NCI-H2196 (cell line): ENCODE results near the gene RNF20.
"Not testable (repeated sequence)": the region's sequence is repeated elsewhere in the genome, so short reads cannot be mapped to it uniquely, and the experiment has no call there.

Experiments
- DNase-seq: peaks from one replicate; lab custom pipeline; 2025; ENCODE audit not compliant: unreplicated experiment; lab: John Stamatoyannopoulos, UW

Gene RNF20

GRCh38 chr9:101533334-101534204, at the start of gene RNF20:
Gene RNF20 (plus strand): TSS chr9:101533853. CDS start chr9:101535424, 1,571 bp downstream.
- DNase-seq: peak; percentile 99

- DNase-seq: no peak
Observed at GRCh38 chr9:101484046-101484445, 49.6 kb upstream of the RNF20 start.

- DNase-seq: peak; percentile 30
Observed at GRCh38 chr9:101485924-101486692, 47.5 kb upstream of the RNF20 start.

GRCh38 chr9:101486693-101487442, 46.8 kb upstream of the RNF20 start:
- peak; percentile 58 for DNase-seq

GRCh38 chr9:101487443-101487840, 46.2 kb upstream of the RNF20 start:
- no peak for DNase-seq

GRCh38 chr9:101495810-101496209, 37.8 kb upstream of the RNF20 start:
- no peak for DNase-seq

- no peak for DNase-seq
Observed at GRCh38 chr9:101498323-101498722, 35.3 kb upstream of the RNF20 start.

GRCh38 chr9:101504188-101504587, 29.5 kb upstream of the RNF20 start:
- no peak for DNase-seq

GRCh38 chr9:101508211-101508610, 25.4 kb upstream of the RNF20 start:
- no peak for DNase-seq

GRCh38 chr9:101509572-101509971, 24.1 kb upstream of the RNF20 start:
- no peak for DNase-seq

- no peak for DNase-seq
Observed at GRCh38 chr9:101510459-101510858, 23.2 kb upstream of the RNF20 start.

GRCh38 chr9:101511009-101511408, 22.6 kb upstream of the RNF20 start:
- no peak for DNase-seq

GRCh38 chr9:101512116-101512515, 21.5 kb upstream of the RNF20 start:
- no peak for DNase-seq

- no peak for DNase-seq
Observed at GRCh38 chr9:101513351-101513750, 20.3 kb upstream of the RNF20 start.

GRCh38 chr9:101514071-101514470, 19.6 kb upstream of the RNF20 start:
- DNase-seq: no peak

GRCh38 chr9:101516655-101517054, 17.0 kb upstream of the RNF20 start:
- no peak for DNase-seq

- DNase-seq: not testable (repeated sequence)
Observed at GRCh38 chr9:101518489-101518888, 15.2 kb upstream of the RNF20 start.

- DNase-seq: no peak
Observed at GRCh38 chr9:101524371-101524770, 9.3 kb upstream of the RNF20 start.

- DNase-seq: no peak
Observed at GRCh38 chr9:101527066-101527465, 6.6 kb upstream of the RNF20 start.

- DNase-seq: no peak
Observed at GRCh38 chr9:101528015-101528414, 5.6 kb upstream of the RNF20 start.

- peak; percentile 75 for DNase-seq
Observed at GRCh38 chr9:101530076-101530711, 3.5 kb upstream of the RNF20 start.
